ENCODE data around the gene SYNDIG1. TPM values are rescaled to one million over a fixed set of nuclear protein-coding genes. Genes with fewer than 3 reads are reported as not detected.

The SYNDIG1 gene
- total RNA-seq, 1 donor from 2014 or later, result 0.08 TPM

GRCh38 chr20:24588047-24588635, 118.7 kb downstream of the SYNDIG1 start:
- ATAC-seq, result no peak

GRCh38 chr20:24588725-24589340, 119.4 kb downstream of the SYNDIG1 start:
- no peak for ATAC-seq

GRCh38 chr20:24589381-24589780, 120.0 kb downstream of the SYNDIG1 start:
- no peak for ATAC-seq

GRCh38 chr20:24589815-24590177, 120.4 kb downstream of the SYNDIG1 start:
- no peak for ATAC-seq

- ATAC-seq, result peak; percentile 22
These were observed 121.0 kb downstream of the SYNDIG1 start for GRCh38 chr20:24590178-24590982.

DNA sequence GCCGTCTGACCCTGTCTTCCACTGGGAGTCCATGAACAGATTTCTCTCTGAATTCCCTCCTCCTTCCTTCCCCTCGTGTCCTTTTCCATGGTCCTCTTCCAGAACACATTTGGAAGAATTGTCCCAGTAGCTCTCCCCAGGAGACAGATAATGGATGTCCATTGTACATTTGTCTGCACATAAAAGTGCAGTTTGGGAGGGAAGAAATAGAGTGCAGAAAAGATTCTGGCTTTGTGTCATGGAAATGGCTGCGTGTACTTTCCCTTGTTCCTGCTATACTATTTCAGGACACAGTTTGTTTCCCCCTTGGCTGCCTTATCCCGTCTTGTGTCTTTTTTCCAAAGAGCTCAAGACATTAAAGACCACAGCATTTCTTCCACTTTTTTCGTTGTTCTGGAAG, 127.6 kb downstream of the SYNDIG1 start:
- no peak for ATAC-seq

DNA sequence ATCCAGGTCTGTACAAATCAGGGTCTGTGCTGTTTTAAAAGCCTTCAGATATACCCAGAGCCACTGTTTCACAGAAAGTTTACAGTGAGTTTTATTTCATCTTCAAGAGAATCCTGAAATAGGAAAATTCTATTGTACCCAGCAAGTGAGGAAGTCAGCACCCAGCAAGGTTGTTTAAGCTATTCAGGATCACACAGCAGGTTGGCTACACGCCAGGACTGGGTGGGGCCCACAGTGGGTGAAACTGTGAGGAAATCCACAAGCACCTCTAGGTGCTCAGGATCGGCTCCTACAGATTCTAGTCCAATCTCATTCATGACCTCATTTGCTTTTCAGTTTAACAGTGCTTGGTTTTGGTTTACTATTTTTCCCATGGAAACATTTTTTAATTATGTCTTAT, 128.9 kb downstream of the SYNDIG1 start:
- no peak for ATAC-seq

GRCh38 chr20:24598996-24599395, 129.6 kb downstream of the SYNDIG1 start:
- no peak for ATAC-seq

DNA sequence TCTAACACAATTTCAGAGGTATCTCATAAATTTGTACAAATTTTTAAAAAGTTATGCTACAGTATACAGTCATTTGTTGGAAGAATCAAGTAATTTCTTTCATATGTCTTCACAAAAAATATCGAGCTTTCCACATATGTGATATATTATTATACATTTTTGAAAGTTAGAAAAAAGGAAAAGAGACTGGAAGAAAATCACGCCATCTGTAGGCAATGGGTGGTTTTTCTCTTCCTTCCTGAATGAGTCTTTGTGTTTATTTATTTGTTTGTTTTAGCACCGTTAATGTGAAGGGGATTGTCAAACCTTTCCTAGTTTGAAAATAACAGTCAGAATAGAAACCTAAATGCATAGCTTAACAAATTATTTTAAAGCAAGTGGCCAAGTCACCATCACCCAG, 130.6 kb downstream of the SYNDIG1 start:
- ATAC-seq, result no peak

DNA sequence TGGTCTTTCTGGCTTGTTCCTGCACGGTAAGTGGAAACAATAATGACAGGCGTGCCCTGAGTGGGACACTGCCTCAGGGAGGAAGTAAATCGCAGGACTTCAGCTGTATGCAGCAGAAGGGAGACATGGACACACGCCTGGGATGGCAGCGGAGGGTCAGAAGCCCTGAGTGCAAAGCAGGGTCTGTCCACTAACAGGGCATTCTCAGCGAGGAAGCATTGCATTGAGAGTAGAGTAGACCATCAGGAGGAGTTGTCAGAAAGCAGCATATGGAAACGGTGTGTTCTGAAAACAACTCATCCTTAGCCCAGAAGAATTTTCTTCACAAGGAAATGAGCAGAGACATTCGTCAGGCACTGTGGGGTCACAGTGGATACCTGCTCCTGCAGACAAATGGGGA, 134.0 kb downstream of the SYNDIG1 start:
- no peak for ATAC-seq

GRCh38 chr20:24604966-24605665, 135.7 kb downstream of the SYNDIG1 start:
- no peak for ATAC-seq

DNA sequence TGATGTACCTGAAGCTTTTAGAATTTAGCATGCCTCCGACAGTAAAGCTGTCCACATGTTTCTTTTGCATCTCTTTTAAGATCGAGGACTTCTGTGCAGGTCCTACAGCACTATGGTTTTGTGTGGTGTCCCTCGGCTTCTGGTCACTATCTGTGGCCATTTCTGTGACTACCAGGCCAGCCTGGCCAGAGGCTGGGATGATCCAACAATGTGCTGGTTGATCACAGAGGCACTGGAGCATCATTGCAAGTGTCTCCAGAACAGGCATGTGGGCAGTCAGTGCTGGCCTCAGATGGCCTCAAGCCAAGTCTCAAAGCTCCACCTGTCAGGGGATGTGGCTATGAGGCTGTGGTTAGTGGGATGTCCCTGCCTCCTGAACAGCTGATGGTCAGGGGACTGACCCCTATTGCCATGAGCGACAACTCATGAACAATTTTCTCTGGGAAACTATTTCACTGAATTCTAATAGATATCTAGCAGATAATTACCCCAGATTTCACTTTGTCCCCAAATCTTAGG, 136.6 kb downstream of the SYNDIG1 start:
- no peak for ATAC-seq

- no peak for ATAC-seq
These were observed 138.0 kb downstream of the SYNDIG1 start for GRCh38 chr20:24607402-24607801.

GRCh38 chr20:24608926-24609667, 139.7 kb downstream of the SYNDIG1 start:
- ATAC-seq, result no peak

- no peak for ATAC-seq
These were observed 140.3 kb downstream of the SYNDIG1 start for GRCh38 chr20:24609757-24610156.

- no peak for ATAC-seq
These were observed 141.1 kb downstream of the SYNDIG1 start for GRCh38 chr20:24610341-24611115.

GRCh38 chr20:24611360-24612140, 142.1 kb downstream of the SYNDIG1 start:
- ATAC-seq, result no peak

DNA sequence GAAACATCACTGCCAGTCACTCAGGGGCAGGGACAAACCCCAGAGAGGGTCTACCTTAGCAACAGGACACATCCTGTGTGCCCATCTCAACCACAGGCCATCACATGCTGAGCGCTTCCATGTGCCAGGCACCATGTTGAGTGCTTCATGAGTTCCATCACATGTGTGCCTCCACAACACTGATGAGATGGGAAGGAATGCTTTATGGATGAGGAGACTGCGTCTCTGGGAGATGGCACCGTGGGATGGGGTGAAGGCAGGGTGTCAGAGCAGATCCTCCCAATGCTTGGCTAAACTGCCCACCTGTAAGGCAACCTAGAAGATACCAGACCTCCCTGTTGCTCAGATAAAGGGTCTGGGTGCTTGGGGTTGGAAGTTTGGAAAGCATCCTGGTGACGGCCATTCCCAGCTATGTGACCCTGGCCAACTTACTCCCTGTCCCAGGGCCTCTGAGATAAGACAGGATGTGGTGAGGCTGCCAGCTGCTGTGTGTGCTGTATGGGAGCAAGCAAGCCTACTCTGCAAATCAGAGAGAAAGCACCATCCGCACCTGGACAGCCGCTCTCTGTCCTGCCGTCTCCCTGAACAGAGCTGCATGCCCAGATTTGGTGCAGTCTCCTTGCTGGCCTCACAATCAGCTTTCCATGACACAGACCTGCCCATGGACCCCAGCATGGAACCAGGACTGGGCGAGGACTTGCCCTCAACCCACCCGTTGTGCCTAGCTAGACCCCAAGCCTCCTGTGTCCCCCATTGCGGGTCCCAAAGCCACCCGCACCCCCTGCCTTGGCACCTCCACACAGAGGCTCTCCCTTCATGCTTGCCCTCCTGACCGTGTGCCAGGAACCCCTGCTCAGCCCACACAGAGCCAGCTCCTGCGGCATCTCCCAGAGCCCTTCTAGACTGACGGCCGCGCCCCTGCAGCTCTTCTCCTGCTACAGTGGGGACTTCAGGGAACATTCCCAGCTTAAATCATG, 143.7 kb downstream of the SYNDIG1 start:
- ATAC-seq, result no peak

GRCh38 chr20:24614341-24614740, 144.9 kb downstream of the SYNDIG1 start:
- ATAC-seq, result no peak
